Left kidney (tissue), 2 donors: ENCODE data around the gene SLC9A8. TPM values are rescaled to one million over a fixed set of nuclear protein-coding genes. Genes with fewer than 3 reads are reported as not detected.

Experiments used
- DNase-seq: peaks from one replicate; pipeline ENCODE4 v3.0.0-alpha.2; 2013
- polyA plus RNA-seq: library from polyadenylated mRNA; unstranded; fragments of 120-200 nt; gene quantifications from one replicate; pipeline ENCODE4 v1.2.1, GENCODE V29; 2013; ENCODE audit not compliant: insufficient read length

The SLC9A8 gene
- polyA plus RNA-seq, 1 donor = 10.3 TPM

DNA sequence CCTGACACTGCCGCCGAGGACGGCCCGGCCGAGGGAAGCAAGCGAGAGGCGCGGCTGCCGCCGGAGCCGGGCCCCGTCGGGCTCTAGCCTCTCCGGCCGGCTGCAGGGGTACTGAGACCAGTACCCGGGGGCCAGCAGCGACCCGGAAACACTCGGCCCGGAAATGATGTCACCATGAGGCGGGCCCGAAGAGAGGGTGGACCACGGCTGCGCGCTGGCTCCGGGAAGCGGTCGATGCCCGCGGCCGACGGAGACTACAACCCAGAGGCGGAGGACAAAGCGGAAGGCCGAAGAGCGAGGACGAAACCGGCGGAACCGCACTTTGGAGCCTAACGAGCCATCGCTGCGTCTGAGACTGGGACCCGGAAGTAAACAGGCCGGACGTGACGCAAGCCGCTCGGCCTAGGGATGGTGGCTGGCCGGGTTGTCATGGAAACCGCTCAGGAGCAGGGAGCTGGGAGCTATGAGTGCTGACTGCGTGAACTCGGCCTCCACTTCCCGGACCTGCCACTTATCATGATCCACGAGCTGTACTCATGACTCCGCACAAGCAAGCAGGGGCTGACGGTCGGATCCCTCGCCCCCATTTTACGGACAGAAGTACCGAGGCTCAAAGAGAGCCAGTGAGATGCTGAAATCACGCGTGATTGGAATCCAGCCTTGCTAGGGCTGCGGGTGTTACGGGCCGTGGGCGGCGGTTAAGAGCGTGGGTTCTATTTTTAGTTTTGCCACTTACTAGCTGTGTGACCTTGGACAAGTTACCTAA lies 102.9 kb downstream of the SLC9A8 start, which contains the start of gene SPATA2:
TSS of gene SPATA2 (minus strand) at position 150 of the 766 bp plus-strand sequence. CDS start 7,039 bp downstream, outside the sequence.
- DNase-seq = peak; percentile 93

DNA sequence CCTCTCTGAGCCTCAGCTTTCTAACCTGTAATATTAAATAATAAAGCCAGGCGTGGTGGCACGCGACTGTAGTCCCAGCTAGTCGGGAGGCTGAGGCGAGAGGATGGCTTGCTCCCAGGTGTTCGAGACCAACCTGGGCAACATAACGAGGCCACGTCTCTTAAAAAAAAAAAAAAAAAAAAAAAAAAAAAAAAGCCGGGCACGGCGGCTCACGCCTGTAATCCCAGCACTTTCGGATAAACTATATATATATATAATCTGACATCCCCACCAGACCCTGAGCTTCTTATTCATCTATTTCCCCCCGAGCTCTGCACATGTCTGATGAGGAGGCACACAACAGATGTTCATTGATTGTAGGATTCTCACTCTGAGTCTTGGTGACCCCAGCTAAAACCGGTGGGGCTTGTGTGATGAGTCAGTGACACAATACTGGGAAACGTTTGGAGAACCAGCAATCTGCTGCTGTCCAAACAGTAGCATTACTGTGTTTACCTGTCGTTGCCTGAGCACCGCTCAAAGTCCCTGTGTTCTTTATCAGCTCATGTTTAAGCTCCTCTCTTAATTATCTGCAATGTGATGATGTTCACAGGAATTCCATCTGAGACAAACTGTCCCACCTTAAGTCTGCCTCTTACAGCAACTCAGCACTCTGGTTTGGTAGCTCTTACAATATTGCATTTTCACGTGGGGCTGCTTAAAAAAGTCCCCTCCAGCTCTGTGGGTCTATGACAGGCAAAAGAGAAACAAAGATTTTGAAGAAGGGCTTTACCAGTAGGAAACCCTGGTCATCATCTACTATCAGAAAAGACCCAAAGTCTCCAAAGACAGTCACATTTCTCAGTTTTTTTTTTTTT lies 103.7 kb downstream of the SLC9A8 start:
- DNase-seq = no peak

DNA sequence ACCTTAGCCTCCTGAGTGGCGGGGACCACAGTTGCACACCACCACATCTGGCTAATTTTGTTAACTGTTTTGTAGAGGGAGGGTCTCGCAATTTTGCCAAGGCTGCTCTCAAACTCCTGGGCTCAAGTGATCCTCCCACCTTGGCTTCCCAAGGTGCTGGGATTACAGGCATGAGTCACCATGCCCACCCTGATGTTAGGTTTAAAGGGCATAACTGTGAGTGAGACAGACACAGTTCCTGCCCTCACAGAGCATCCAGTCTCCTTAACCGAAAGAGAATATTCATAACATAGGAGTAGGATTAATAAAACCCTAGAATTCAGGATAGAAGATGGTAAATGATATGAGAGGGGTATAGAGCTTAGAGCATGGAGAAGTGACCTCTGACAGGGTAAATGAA lies 105.8 kb downstream of the SLC9A8 start:
- DNase-seq = no peak

DNA sequence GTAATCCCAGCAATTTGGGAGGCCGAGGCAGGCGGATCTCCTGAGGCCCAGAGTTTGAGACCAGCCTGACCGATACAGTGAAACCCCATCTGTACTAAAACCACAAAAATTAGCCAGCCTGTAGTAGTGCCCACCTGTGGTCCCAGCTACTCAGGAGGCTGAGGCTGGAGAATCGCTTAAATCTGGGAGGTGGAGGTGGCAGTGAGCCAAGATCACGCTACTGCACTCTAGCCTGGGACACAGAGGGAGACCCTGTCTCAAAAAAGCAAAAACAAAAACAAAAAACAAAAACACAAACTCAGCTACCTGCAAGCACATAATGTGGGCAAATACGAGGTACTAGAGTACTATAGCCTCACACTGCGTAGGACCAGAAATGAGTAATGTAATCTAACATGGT lies 106.4 kb downstream of the SLC9A8 start:
- no peak for DNase-seq

DNA sequence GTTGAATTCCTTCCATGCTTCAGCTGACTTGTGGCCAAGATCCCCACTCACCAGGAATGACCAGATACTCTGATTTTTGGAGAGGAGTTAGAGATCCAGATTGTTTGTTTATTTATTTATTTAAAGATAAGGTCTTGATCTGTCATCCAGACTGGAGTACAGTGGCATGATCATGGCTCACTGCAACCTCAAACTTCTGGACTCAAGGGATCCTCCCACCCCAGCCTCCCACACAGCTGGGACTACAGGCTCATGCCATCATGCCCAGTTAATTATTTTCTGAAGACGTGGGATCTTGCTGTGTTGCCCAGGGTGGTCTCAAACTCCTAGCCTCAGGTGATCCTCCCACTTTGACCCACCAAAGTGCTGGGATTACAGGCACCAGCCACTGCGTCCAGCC lies 106.8 kb downstream of the SLC9A8 start:
- no peak for DNase-seq

DNA sequence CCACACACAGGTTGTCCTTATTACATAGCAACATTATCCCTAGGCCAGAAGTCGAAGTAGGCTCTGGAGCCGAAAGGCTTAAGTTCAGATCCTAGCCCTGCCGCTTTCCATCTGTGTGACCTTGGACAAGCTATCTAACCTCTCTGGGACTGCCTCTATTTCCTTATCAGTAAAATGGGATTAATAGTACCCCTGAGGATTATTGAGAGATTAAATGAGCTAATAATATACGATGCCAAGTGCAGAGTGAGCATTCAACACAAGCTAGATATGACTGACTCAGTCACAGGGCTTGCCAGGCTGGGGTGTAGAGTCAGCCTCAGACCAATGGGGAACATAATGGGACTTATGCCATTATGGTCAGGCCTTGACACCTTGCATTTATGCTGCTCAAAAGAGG lies 111.6 kb downstream of the SLC9A8 start:
- no peak for DNase-seq

DNA sequence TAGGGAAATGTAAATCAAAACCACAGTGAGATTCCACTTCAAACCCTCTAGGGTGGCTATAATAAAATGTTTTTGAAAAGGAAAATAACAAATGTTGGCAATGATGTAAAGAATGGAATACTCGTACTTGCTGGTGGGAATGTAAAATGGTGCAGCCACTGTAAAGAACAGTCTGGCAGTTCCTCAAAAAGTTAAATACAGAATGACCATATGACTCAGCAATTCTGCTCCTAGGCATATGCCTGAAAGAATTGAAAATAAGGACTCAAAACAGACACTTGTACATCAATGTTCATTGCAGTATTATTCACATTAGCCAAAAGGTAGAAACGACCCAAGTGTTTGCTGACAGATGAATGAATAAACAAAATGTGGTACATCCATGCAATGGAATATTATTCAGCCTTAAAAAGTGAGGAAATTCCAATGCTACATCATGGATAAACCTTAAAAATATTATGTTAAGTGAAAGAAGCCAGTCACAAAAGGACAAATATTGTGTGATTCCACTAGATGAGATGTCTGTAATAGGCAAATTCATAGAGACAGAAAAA lies 113.3 kb downstream of the SLC9A8 start:
- no peak for DNase-seq

DNA sequence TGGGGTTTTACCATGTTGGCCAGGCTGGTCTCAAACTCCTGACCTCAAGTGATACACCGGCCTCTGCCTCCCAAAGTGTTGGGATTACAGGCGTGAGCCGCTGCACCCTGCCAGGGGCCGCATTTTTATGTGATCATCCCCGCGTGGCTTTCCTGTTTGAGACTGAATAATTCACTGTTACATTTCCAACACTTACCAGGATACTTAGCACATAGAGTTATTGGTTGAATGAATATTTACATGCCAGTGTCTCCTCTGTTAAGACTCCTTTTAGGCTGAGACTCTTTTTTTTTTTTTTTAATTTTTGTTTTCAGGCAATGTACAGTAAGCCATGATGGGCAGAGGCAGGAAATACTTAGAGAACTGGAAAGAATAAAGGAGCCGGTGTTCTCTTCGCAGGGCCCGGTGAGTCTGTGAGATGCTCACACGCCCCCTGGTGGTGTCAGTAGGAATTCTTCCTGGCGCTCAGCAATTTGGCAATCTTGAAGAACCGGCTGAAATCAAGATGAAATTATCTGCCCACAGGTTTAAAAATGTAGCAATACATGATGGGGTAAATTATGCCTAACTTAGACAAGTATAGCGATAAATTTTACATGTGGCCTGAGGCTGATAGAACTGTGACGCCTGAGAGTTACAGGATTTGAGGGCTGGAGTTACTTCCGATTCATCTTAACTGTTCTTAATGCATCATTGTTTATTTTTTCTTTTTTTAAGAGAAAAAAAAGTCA lies 115.9 kb downstream of the SLC9A8 start:
- peak; percentile 83 for DNase-seq

DNA sequence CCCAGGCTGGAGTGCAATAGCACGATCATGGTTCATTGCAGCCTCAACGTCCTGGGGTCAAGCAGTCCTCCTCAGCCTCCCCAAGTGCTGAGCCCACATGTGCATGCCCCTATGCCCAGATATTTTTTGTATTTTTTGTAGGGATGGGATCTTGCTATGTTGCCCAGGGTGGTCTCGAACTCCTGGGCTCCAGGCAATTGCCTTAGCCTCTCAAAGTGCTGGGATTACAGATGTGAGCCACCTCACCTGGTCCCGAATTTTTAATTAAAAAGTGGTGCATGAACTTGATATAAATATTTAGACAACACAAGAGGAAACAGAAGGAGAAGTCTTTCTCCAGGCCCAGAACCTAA lies 116.5 kb downstream of the SLC9A8 start:
- DNase-seq = no peak

DNA sequence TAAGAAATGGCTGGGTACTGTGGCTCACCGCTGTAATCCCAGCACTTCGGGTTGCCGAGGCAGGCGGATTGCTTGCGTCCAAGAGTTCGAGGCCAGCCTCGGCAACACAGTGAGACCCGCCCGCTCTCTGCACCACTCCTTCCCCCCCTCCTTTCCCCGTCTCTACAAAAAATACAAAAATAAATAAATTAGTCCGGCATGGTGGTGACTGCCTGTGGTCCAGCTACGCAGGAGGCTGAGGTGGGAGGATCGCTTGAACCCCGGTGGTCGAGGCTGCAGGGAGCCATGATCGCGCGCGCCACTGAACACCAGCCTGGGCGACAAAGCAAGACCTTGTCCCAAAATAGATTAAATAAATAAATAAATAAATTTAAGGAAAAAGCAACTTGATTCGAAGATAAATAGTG lies 123.1 kb downstream of the SLC9A8 start:
- DNase-seq = no peak

DNA sequence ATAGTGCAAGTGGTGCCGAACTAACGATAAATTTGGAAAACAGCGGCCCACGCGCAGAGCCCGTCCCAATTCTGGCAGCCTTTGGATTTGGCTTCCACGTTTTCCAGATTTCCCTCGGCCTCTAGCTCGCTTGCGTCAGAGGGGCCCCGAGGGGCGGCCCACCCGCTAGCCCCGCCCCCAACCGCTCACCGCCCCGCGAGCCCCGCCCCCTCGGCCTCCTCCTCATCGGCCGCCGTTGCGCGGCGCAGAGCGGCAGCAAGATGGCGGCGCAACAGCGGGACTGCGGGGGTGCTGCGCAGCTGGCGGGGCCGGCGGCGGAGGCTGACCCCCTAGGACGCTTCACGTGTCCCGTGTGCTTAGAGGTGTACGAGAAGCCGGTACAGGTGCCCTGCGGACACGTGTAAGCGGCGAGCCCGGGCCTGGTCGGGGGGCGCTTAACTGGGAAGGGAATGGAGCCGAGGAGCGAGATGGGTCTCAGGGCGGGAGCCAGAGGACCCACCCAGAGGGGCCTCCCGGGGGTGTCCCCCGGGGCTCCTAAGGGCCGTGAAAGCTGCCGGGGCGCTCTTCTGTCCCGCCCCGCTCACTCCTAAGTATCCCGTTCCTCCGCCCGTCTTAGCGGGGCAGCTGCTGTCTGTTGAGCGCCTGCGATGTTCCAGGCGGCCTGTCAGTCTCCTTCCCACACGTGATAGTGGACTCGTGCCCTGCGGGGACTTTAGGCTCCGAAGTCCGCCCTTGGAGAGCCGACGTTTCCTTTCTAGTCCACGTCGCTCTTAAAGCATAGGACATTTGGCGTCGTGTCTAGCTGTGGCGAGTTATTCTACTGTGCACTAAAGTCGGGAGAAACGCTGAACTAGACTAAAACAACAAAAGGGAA lies 123.8 kb downstream of the SLC9A8 start, which contains the start of gene RNF114:
TSS of gene RNF114 (plus strand) at position 245 of the 874 bp plus-strand sequence. CDS start at position 261, 16 bp downstream.
- DNase-seq = peak; percentile 92

DNA sequence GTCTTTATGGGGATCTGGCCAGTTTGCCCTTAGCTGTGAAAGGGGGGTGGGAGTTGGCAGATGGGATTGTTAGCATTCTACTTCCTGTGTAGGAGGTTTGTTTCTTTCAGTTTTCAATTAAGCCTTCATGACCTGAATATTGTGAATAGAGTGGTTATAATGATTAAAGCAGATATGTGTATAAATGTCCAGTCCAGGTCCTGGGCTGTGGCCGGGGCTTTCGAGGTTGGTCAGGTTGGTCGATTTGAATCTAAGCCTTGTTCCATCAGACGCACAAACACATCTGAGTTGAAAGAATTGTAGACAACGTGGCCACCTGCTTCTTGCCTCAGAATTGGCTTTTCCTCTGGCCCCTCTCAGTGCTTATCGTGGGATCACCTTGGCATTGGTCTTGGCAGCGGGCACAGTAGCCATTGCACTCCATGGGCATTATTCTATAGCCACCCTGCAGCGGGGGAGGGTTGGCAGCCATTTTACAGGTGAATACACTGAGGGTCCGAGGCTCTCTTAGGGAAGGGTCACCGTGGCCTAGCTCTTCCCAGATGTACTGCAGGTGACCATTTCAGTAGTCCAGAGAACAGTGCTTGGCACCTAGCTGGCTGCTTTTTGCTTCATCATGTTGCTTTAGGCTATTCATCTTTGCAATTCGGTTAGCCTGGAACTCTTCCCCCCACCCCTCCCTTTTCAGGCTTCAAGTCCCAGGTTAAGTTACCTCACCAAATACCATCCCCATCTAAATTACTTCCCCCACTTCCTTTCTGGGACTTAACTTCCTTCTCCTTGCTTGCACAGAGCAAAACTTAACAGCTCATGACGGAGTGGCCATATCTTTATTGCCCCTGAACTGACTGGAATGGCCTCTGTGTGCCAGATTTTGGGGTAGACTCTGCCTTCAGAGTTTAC lies 124.7 kb downstream of the SLC9A8 start:
- no peak for DNase-seq

DNA sequence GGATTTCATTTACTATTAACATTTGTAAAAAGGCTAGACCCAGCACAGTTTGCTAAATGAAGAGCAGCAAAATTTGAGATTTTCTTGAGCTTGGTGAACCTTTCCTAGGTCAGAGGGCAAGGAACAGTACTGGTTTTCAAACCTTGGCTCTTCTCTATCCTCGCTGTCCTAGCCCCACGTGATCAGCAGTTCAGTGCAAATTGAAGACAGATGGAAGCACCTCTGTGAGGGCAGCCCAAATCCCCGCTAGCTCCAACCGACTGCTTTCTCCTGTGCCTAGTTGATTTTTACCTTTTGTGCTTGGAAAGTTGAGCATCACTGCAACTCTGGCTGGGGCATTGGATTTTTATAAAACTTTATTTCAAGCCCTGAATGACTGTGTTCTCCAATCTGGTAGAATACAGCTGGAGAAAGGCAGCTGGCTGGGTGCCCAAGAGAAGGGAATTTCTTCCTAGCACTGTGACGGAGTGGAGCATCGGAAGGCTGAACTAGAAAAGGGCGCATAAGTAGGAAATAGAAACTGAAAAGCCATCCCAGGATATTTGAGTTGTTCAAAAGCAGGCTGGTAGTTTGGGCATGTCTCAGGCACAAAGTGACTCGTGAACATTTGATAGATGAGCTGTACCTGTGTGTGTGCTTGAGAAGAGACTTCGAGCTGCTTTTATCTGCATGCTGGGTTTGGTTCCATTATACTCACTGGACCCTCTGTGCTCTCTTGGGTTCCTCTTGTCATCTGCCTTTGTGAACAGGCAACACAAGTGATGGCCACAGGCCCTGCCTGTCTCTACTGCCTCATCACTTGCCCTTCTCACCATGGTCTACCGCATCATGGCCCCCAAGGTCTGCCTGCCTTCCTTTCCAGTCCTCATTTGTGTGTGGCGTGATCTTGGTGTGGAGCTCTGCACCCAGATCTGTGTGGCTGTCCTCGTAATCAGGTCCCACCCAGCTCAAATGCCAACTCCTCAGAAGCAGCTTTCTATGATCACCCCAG lies 125.8 kb downstream of the SLC9A8 start:
- DNase-seq = no peak

DNA sequence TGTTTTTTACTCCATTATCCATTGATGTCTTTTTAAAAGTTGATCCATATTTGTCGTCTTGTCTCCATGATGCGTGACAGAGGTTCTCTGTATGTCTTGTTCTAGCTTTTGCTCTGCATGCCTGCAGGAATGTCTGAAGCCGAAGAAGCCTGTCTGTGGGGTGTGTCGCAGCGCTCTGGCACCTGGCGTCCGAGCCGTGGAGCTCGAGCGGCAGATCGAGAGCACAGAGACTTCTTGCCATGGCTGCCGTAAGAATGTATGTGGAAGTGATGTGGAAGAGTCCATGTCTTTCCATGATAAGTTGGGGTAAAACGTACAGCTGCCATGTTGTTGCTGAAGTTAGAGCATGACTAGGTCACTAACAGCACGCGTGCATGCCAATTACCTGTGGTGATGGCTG lies 128.8 kb downstream of the SLC9A8 start:
- no peak for DNase-seq
